MG63 (cell line): Measurements from ENCODE around the gene PELI2. TPM values are rescaled to one million over a fixed set of nuclear protein-coding genes. Genes with fewer than 3 reads are reported as not detected.

ENCODE experiments used
- DNase-seq: peaks from one replicate; pipeline ENCODE4 v3.0.0-alpha.2; 2020
- H3K27me3 ChIP-seq: fragments of 250-450 bp; sonication (Bioruptor Pico); 2 replicates; pipeline ENCODE4 v1.5.1; 2020; ENCODE audit warnings: mild to moderate bottlenecking, moderate library complexity
- H3K36me3 ChIP-seq: fragments of 250-450 bp; sonication (Bioruptor Pico); 2 replicates; pipeline ENCODE4 v1.5.1; 2020; ENCODE audit warnings: mild to moderate bottlenecking, moderate library complexity
- H3K4me3 ChIP-seq: fragments of 250-450 bp; sonication (Bioruptor Pico); 2 replicates; pipeline ENCODE4 v1.5.1; 2020; ENCODE audit warnings: mild to moderate bottlenecking, moderate library complexity
- H3K9me3 ChIP-seq: fragments of 250-450 bp; sonication (Bioruptor Pico); 2 replicates; pipeline ENCODE4 v1.5.1; 2020; ENCODE audit warnings: mild to moderate bottlenecking, moderate library complexity
- total RNA-seq: library from RNA; depleted of rRNA; stranded (reverse); fragments of >200 nt; shearing (Covaris generic); gene quantifications from 2 replicates; pipeline ENCODE4 v1.2.3, GENCODE V29; 2014; ENCODE audit warnings: low replicate concordance; rRNA removed

Gene PELI2
- total RNA-seq, result 0.69 and 0.72 TPM in 2 replicates

- H3K9me3 ChIP-seq, result no peaks in the 10 kb centered on the region
- peak within 1 kb of the TSS; percentile 53 for H3K4me3 ChIP-seq
- H3K27me3 ChIP-seq, result no peaks in the 10 kb centered on the region
- H3K36me3 ChIP-seq, result no peaks in the 10 kb centered on the region
- DNase-seq, result peak; percentile 56
Observed at GRCh38 chr14:56117765-56118610, at the start of gene PELI2. TSS of gene PELI2 (plus strand) at chr14:56118411. CDS start at chr14:56118661, 250 bp downstream.

- Histone ChIP-seq H3K36me3 (no peaks in the 10 kb centered on the region), H3K27me3 (no peaks in the 10 kb centered on the region), H3K4me3 (no peak overlapping the region), H3K9me3 (no peaks in the 10 kb centered on the region)
- no peak for DNase-seq
Observed at GRCh38 chr14:56073799-56074198, 44.4 kb upstream of the PELI2 start.

- Histone ChIP-seq H3K4me3 (no peak overlapping the region), H3K9me3 (no peaks in the 10 kb centered on the region), H3K27me3 (no peaks in the 10 kb centered on the region), H3K36me3 (no peaks in the 10 kb centered on the region)
- DNase-seq, result no peak
Observed at GRCh38 chr14:56075301-56075700, 42.9 kb upstream of the PELI2 start.

GRCh38 chr14:56081139-56081538, 37.1 kb upstream of the PELI2 start:
- DNase-seq, result no peak
- Histone ChIP-seq H3K27me3 (no peaks in the 10 kb centered on the region), H3K36me3 (no peaks in the 10 kb centered on the region), H3K4me3 (no peak overlapping the region), H3K9me3 (no peaks in the 10 kb centered on the region)

GRCh38 chr14:56082880-56083279, 35.3 kb upstream of the PELI2 start:
- no peak for DNase-seq

GRCh38 chr14:56085471-56085870, 32.7 kb upstream of the PELI2 start:
- no peaks in the 10 kb centered on the region for H3K27me3 ChIP-seq
- no peaks in the 10 kb centered on the region for H3K9me3 ChIP-seq
- no peak for DNase-seq
- H3K36me3 ChIP-seq, result no peaks in the 10 kb centered on the region
- H3K4me3 ChIP-seq, result no peak overlapping the region

More at GRCh38 chr14:56082880-56083279, 35.3 kb upstream of the PELI2 start:
- Histone ChIP-seq H3K27me3 (no peaks in the 10 kb centered on the region), H3K4me3 (no peak overlapping the region), H3K36me3 (no peaks in the 10 kb centered on the region), H3K9me3 (no peaks in the 10 kb centered on the region)

- DNase-seq, result no peak
- Histone ChIP-seq H3K9me3 (no peaks in the 10 kb centered on the region), H3K36me3 (no peaks in the 10 kb centered on the region), H3K4me3 (no peak overlapping the region), H3K27me3 (no peaks in the 10 kb centered on the region)
Observed at GRCh38 chr14:56087671-56088471, 30.3 kb upstream of the PELI2 start.

GRCh38 chr14:56088941-56089340, 29.3 kb upstream of the PELI2 start:
- H3K36me3 ChIP-seq, result no peaks in the 10 kb centered on the region
- H3K27me3 ChIP-seq, result no peaks in the 10 kb centered on the region
- H3K4me3 ChIP-seq, result no peak overlapping the region
- H3K9me3 ChIP-seq, result no peaks in the 10 kb centered on the region
- DNase-seq, result no peak

- H3K9me3 ChIP-seq, result no peaks in the 10 kb centered on the region
- peak; percentile 3 for DNase-seq
- no peaks in the 10 kb centered on the region for H3K27me3 ChIP-seq
- no peaks in the 10 kb centered on the region for H3K36me3 ChIP-seq
- H3K4me3 ChIP-seq, result no peak overlapping the region
Observed at GRCh38 chr14:56092763-56093162, 25.4 kb upstream of the PELI2 start.

- H3K9me3 ChIP-seq, result no peaks in the 10 kb centered on the region
- no peaks in the 10 kb centered on the region for H3K36me3 ChIP-seq
- H3K27me3 ChIP-seq, result no peaks in the 10 kb centered on the region
- H3K4me3 ChIP-seq, result no peak overlapping the region
- no peak for DNase-seq
Observed at GRCh38 chr14:56094076-56094475, 24.1 kb upstream of the PELI2 start.

GRCh38 chr14:56098021-56098420, 20.2 kb upstream of the PELI2 start:
- Histone ChIP-seq H3K9me3 (no peaks in the 10 kb centered on the region), H3K36me3 (no peaks in the 10 kb centered on the region), H3K27me3 (no peaks in the 10 kb centered on the region), H3K4me3 (no peak overlapping the region)
- no peak for DNase-seq

GRCh38 chr14:56099081-56099797, 19.0 kb upstream of the PELI2 start:
- Histone ChIP-seq H3K36me3 (no peaks in the 10 kb centered on the region), H3K9me3 (no peaks in the 10 kb centered on the region), H3K27me3 (no peaks in the 10 kb centered on the region), H3K4me3 (no peak overlapping the region)
- no peak for DNase-seq

- Histone ChIP-seq H3K36me3 (no peaks in the 10 kb centered on the region), H3K4me3 (no peak overlapping the region), H3K27me3 (no peaks in the 10 kb centered on the region), H3K9me3 (no peaks in the 10 kb centered on the region)
- no peak for DNase-seq
Observed at GRCh38 chr14:56100556-56100955, 17.7 kb upstream of the PELI2 start.

- Histone ChIP-seq H3K9me3 (no peaks in the 10 kb centered on the region), H3K4me3 (no peak overlapping the region), H3K27me3 (no peaks in the 10 kb centered on the region), H3K36me3 (no peaks in the 10 kb centered on the region)
- DNase-seq, result no peak
Observed at GRCh38 chr14:56102941-56103340, 15.3 kb upstream of the PELI2 start.

- Histone ChIP-seq H3K4me3 (no peak overlapping the region), H3K27me3 (no peaks in the 10 kb centered on the region), H3K9me3 (no peaks in the 10 kb centered on the region), H3K36me3 (no peaks in the 10 kb centered on the region)
- no peak for DNase-seq
Observed at GRCh38 chr14:56107615-56108014, 10.6 kb upstream of the PELI2 start.

- Histone ChIP-seq H3K27me3 (no peaks in the 10 kb centered on the region), H3K4me3 (no peak overlapping the region), H3K36me3 (no peaks in the 10 kb centered on the region), H3K9me3 (no peaks in the 10 kb centered on the region)
- no peak for DNase-seq
Observed at GRCh38 chr14:56108057-56108456, 10.2 kb upstream of the PELI2 start.

- no peak overlapping the region for H3K4me3 ChIP-seq
- no peaks in the 10 kb centered on the region for H3K36me3 ChIP-seq
- no peaks in the 10 kb centered on the region for H3K27me3 ChIP-seq
- H3K9me3 ChIP-seq, result no peaks in the 10 kb centered on the region
- no peak for DNase-seq
Observed at GRCh38 chr14:56112781-56113180, 5.4 kb upstream of the PELI2 start.
